ENCODE measurements around the gene FAM89B.
"Not testable (repeated sequence)": the region's sequence is repeated elsewhere in the genome, so short reads cannot be mapped to it uniquely, and the experiment has no call there.

The FAM89B gene

GRCh38 chr11:65572356-65573051 lies at the start of gene FAM89B:
FAM89B (plus strand) TSS chr11:65572538; CDS start chr11:65572670, 132 bp downstream.
- peak; percentile 85 for DNase-seq
- in situ Hi-C loops (cut with MboI; ENCODE audit: low pct_unique_long_range_greater_than_20kb, low sequenced_read_pairs) = no loop called here

GRCh38 chr11:65522718-65523630 lies 49.4 kb upstream of the FAM89B start:
- in situ Hi-C loops (cut with MboI; ENCODE audit: low pct_unique_long_range_greater_than_20kb, low sequenced_read_pairs) = not testable (repeated sequence)
- peak; percentile 95 for DNase-seq

- in situ Hi-C loops (cut with MboI; ENCODE audit: low pct_unique_long_range_greater_than_20kb, low sequenced_read_pairs); DNase-seq: not testable (repeated sequence)
Measured at GRCh38 chr11:65523631-65523968, 48.7 kb upstream of the FAM89B start.

GRCh38 chr11:65524014-65524740 lies 48.2 kb upstream of the FAM89B start:
- DNase-seq = peak; percentile 37
- in situ Hi-C loops (cut with MboI; ENCODE audit: low pct_unique_long_range_greater_than_20kb, low sequenced_read_pairs) = no loop called here

- DNase-seq = peak; percentile 48
- in situ Hi-C loops (cut with MboI; ENCODE audit: low pct_unique_long_range_greater_than_20kb, low sequenced_read_pairs) = no loop called here
Measured at GRCh38 chr11:65524741-65525545, 47.4 kb upstream of the FAM89B start, which contains the start of gene SCYL1. SCYL1 (plus strand) TSS chr11:65525083; CDS start chr11:65525154, 71 bp downstream.

- no peak for DNase-seq
Measured at GRCh38 chr11:65525546-65526480, 46.5 kb upstream of the FAM89B start.

GRCh38 chr11:65526744-65527143 lies 45.6 kb upstream of the FAM89B start:
- DNase-seq = no peak

More at GRCh38 chr11:65525546-65526480, 46.5 kb upstream of the FAM89B start:
- in situ Hi-C loops (cut with MboI; ENCODE audit: low pct_unique_long_range_greater_than_20kb, low sequenced_read_pairs) = no loop called here

GRCh38 chr11:65528819-65529350 lies 43.5 kb upstream of the FAM89B start:
- DNase-seq = no peak
- in situ Hi-C loops (cut with MboI; ENCODE audit: low pct_unique_long_range_greater_than_20kb, low sequenced_read_pairs) = no loop called here

More at GRCh38 chr11:65526744-65527143, 45.6 kb upstream of the FAM89B start:
- in situ Hi-C loops (cut with MboI; ENCODE audit: low pct_unique_long_range_greater_than_20kb, low sequenced_read_pairs) = no loop called here

GRCh38 chr11:65529475-65530156 lies 42.7 kb upstream of the FAM89B start:
- in situ Hi-C loops (cut with MboI; ENCODE audit: low pct_unique_long_range_greater_than_20kb, low sequenced_read_pairs) = no loop called here
- DNase-seq = no peak

- in situ Hi-C loops (cut with MboI; ENCODE audit: low pct_unique_long_range_greater_than_20kb, low sequenced_read_pairs) = no loop called here
- no peak for DNase-seq
Measured at GRCh38 chr11:65530157-65530496, 42.2 kb upstream of the FAM89B start.

- in situ Hi-C loops (cut with MboI; ENCODE audit: low pct_unique_long_range_greater_than_20kb, low sequenced_read_pairs) = no loop called here
- no peak for DNase-seq
Measured at GRCh38 chr11:65532388-65533064, 39.8 kb upstream of the FAM89B start.

- in situ Hi-C loops (cut with MboI; ENCODE audit: low pct_unique_long_range_greater_than_20kb, low sequenced_read_pairs) = no loop called here
- DNase-seq = no peak
Measured at GRCh38 chr11:65535102-65535501, 37.2 kb upstream of the FAM89B start.

GRCh38 chr11:65536412-65537295 lies 35.7 kb upstream of the FAM89B start:
- in situ Hi-C loops (cut with MboI; ENCODE audit: low pct_unique_long_range_greater_than_20kb, low sequenced_read_pairs) = no loop called here
- DNase-seq = no peak

GRCh38 chr11:65537296-65537597 lies 35.1 kb upstream of the FAM89B start:
- in situ Hi-C loops (cut with MboI; ENCODE audit: low pct_unique_long_range_greater_than_20kb, low sequenced_read_pairs) = no loop called here

GRCh38 chr11:65537620-65538231 lies 34.6 kb upstream of the FAM89B start:
- in situ Hi-C loops (cut with MboI; ENCODE audit: low pct_unique_long_range_greater_than_20kb, low sequenced_read_pairs) = no loop called here
- no peak for DNase-seq

More at GRCh38 chr11:65537296-65537597, 35.1 kb upstream of the FAM89B start:
- DNase-seq = no peak

All from KBM-7 (cell line).